K562 (cell line): Measurements from ENCODE around the gene GPR27. TPM values are rescaled to one million over a fixed set of nuclear protein-coding genes. Genes with fewer than 3 reads are reported as not detected.

Source experiments
- ATAC-seq: fragments of 200-7000 bp; cut with Tn5 transposase; 3 replicates; pipeline ENCODE4 v1.9.1; 2020; ENCODE audit warnings: moderate library complexity
- BruUV-seq: library from RNA; stranded (reverse); fragments of 400-500 nt; replicated peaks from 2 replicates; lab custom pipeline; 2021; lab: Mats Ljungman, UMichigan
- CTCF ChIA-PET: fragments of 300-600 bp; formaldehyde crosslinking; extraction: SDS; loops from one replicate; lab custom pipeline; 2021; ENCODE audit warnings: low intra/inter-chr PET ratio; lab: Yijun Ruan, JAX
- POLR2A ChIA-PET: fragments of 300-600, 350-650 bp; sonication (Branson Sonifier 250); formaldehyde crosslinking; extraction: SDS; loops from one replicate; lab custom pipeline; 2021; ENCODE audit warnings: antibody characterized with exemption, inconsistent platforms; lab: Yijun Ruan, JAX
- DNase-seq, 4 experiments: peaks; one replicate each; pipeline versions ENCODE4 v3.0.0 to v3.0.0-alpha.2; 2011 to 2018; ENCODE audit warnings: low spot score in 3 of 4, mixed read lengths in 3 of 4; ENCODE audit errors: extremely low read depth in 1 of 4
- FAIRE-seq: peaks from 2 replicates; lab custom pipeline; 2011; peaks lifted over from hg19 to GRCh38; lab: Jason Lieb, UNC
- H2AFZ ChIP-seq: 2 replicates; pipeline ENCODE4 v1.6.0; 2011; ENCODE audit warnings: low read depth, low read length, control low read depth, inconsistent platforms
- H3K27ac ChIP-seq: fragments of 200-600 bp; 3 replicates; pipeline ENCODE4 v1.8.0; 2011; ENCODE audit warnings: low read depth, mild to moderate bottlenecking, control low read depth, inconsistent platforms, low read length, moderate library complexity, mixed read lengths; ENCODE audit errors: extremely low read depth
- H3K27me3 ChIP-seq, 2 experiments: fragments of 300-600 bp in 1 of 2; 2 replicates in 1 of 2; 3 replicates in 1 of 2; pipeline versions ENCODE4 v1.6.0 to v1.8.0; 2011; ENCODE audit warnings: inconsistent platforms in 2 of 2, low read length in 2 of 2, mild to moderate bottlenecking in 1 of 2, mixed read lengths in 1 of 2, moderate library complexity in 1 of 2; ENCODE audit not compliant: control insufficient read depth in 2 of 2, insufficient read depth in 2 of 2
- H3K36me3 ChIP-seq: fragments of 300-600 bp; 3 replicates; pipeline ENCODE4 v1.8.0; 2011; ENCODE audit warnings: mild to moderate bottlenecking, low read length, inconsistent platforms; ENCODE audit not compliant: control insufficient read depth, insufficient read depth
- H3K4me1 ChIP-seq, 2 experiments: fragments of 200-600 bp in 1 of 2; replicated peaks in 1 of 2; 2 replicates in 1 of 2; 3 replicates in 1 of 2; pipeline versions ENCODE4 v1.5.1 to v1.8.0; 2011; ENCODE audit warnings: inconsistent platforms in 2 of 2, low read length in 2 of 2, mild to moderate bottlenecking in 1 of 2, mixed read lengths in 1 of 2, moderate library complexity in 1 of 2; ENCODE audit not compliant: control insufficient read depth in 2 of 2, insufficient read depth in 2 of 2
- H3K4me2 ChIP-seq: 2 replicates; pipeline ENCODE4 v1.6.1; 2011; ENCODE audit warnings: low read length, control low read depth, inconsistent platforms, mixed read lengths; ENCODE audit not compliant: insufficient read depth
- H3K4me3 ChIP-seq: fragments of 200-600 bp; sonication (generic), shearing (Covaris generic); 2 replicates; pipeline ENCODE4 v1.5.1; 2016; ENCODE audit warnings: control low read depth, inconsistent platforms
- H3K79me2 ChIP-seq: fragments of 200-600 bp; 3 replicates; pipeline ENCODE4 v1.8.0; 2011; ENCODE audit warnings: low read length, inconsistent platforms; ENCODE audit not compliant: control insufficient read depth, insufficient read depth
- H3K9ac ChIP-seq, 2 experiments: 2 replicates each; pipeline versions ENCODE4 v1.6.0 to v1.6.1; 2011; ENCODE audit warnings: low read depth in 2 of 2, low read length in 2 of 2, control low read depth in 1 of 2, inconsistent platforms in 1 of 2, mild to moderate bottlenecking in 1 of 2, mixed read lengths in 1 of 2; ENCODE audit not compliant: insufficient read depth in 1 of 2
- H3K9me1 ChIP-seq: one replicate; pipeline ENCODE4 v1.6.0; 2011; ENCODE audit warnings: inconsistent platforms, mild to moderate bottlenecking, low read length, moderate library complexity; ENCODE audit not compliant: control insufficient read depth, insufficient read depth
- H3K9me3 ChIP-seq: replicated peaks from 2 replicates; pipeline ENCODE4 v1.5.1; 2011; ENCODE audit warnings: low read depth, low read length, inconsistent platforms; ENCODE audit not compliant: control insufficient read depth, insufficient read depth
- H4K20me1 ChIP-seq: replicated peaks from 2 replicates; pipeline ENCODE4 v1.6.1; 2011; ENCODE audit warnings: low read length, inconsistent platforms, mixed read lengths; ENCODE audit not compliant: control insufficient read depth, insufficient read depth
- MAFK ChIP-seq: IDR thresholded peaks from 2 replicates; pipeline ENCODE4 v1.6.1; 2011; ENCODE audit warnings: low read length, improper control_type of control experiment
- NFIC ChIP-seq: fragments of 450-650 bp; IDR thresholded peaks from 2 replicates; pipeline ENCODE4 v1.6.1; 2017; ENCODE audit warnings: mild to moderate bottlenecking, inconsistent platforms
- NFIX ChIP-seq: fragments of 250-450 bp; sonication (Bioruptor Pico); IDR thresholded peaks from 2 replicates; pipeline ENCODE4 v1.4.0; 2020; ENCODE audit warnings: low read depth, mild to moderate bottlenecking, moderate library complexity
- WGBS: fragments of 100-300 bp; shearing (Covaris generic); methylation state at CpG from one replicate; pipeline ENCODE4 v1.1.6; 2016; ENCODE audit warnings: low coverage, mixed read lengths; ENCODE audit not compliant: insufficient coverage; ENCODE audit errors: missing lambda C conversion rate; 5-methylcytosine and 5-hydroxymethylcytosine counted together
- in situ Hi-C: fragments of 300-500 bp; cut with MboI; formaldehyde crosslinking; loops from 4 replicates; pipeline ENCODE4 v1.15.0; 2018; ENCODE audit warnings: inconsistent platforms, mixed read lengths
- intact Hi-C: fragments of 100-400 bp; cut with micrococcal nuclease; formaldehyde crosslinking; loops from 2 replicates; pipeline ENCODE4 v1.14.2; 2022
- polyA plus RNA-seq, 8 experiments: library from polyadenylated mRNA; depleted of rRNA in 4 of 8; stranded (reverse) in 5 of 8; unstranded in 3 of 8; fragments of >200 nt; fragmentation: Nextera tagmentation in 2 of 8; fragmentation: Illumina TruSeq in 1 of 8; extraction: Ambion mirVana in 2 of 8; extraction: Trizol in 1 of 8; gene quantifications; 2 replicates each; pipeline versions ENCODE4 v1.2.1 to v1.2.3, GENCODE V29; 2011 to 2014; ENCODE audit warnings: inconsistent platforms in 1 of 8, missing spikeins in 1 of 8
- total RNA-seq, 7 experiments: library from RNA; depleted of rRNA in 6 of 7; stranded (reverse); fragments of >200 nt in 6 of 7; fragmentation: Illumina TruSeq in 2 of 7; extraction: Trizol in 2 of 7; gene quantifications; 2 replicates each; pipeline versions ENCODE4 v1.2.1 to v1.2.3, GENCODE V29; 2011 to 2021; ENCODE audit warnings: low replicate concordance in 1 of 7

Gene GPR27
- total and polyA plus RNA-seq, 9 of the 15 experiments (the other 6 are each of a cell fraction or from before 2014, with no cell fraction given), result not detected

DNA sequence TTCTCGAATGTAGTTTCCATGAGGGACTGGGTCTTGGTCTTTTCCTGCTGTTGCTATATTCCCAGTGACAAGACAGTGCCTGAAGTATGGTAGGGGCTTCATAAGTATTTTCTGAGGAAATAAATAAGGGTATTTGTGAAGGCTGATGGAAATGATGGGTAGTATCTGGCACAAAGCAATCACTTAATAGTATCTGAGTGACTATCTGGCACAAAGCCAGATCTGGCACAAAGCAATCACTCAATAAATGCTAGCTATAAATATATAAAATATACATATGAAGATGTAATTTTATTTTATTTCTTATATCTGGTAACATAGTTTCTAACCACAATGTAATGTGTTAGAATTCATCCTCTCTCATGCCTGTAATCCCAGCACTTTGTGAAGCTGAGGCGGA is 52.0 kb downstream of the GPR27 start:
- WGBS, result 25% methylated on average over 2 of the region's 2 CpGs
- ATAC-seq (no peak), FAIRE-seq (no peak), DNase-seq (no peak)
- in situ Hi-C loops, result no loop called here
- TF ChIP-seq MAFK (no peak), NFIC (peak; percentile 79), NFIX (CRISPR knock-in tag) (peak; percentile 54; the same call in 1 of the 2 replicates)
- peaks cover 0 to 6% of the 10 kb centered on the region in 2 experiments; a peak in 2 of 5 replicates for H3K27me3 ChIP-seq
- H3K36me3 ChIP-seq, result no peaks in the 10 kb centered on the region
- H3K4me3 ChIP-seq, result no peak overlapping the region
- H3K27ac ChIP-seq, result no peak overlapping the region
- H3K79me2 ChIP-seq, result no peaks in the 10 kb centered on the region
- no peaks in the 10 kb centered on the region for H3K9me1 ChIP-seq
- POLR2A ChIA-PET, result no interaction called here
- H4K20me1 ChIP-seq, result no peaks in the 10 kb centered on the region
- H3K9ac ChIP-seq, result no peak overlapping the region
- no peak overlapping the region for H2AFZ ChIP-seq
- intact Hi-C loops, result no loop called here
- H3K9me3 ChIP-seq, result no peaks in the 10 kb centered on the region
- H3K4me1 ChIP-seq, result no peaks in the 10 kb centered on the region; a peak in 1 of 5 replicates
- no TSS peak for BruUV-seq
- CTCF ChIA-PET, result no interaction called here
- no peak overlapping the region for H3K4me2 ChIP-seq

Other genes with a start within 250 kb of the GPR27 start
- 13.7 and 15.2 TPM in 2 replicates for gene FOXP1, start 170.1 kb upstream of the GPR27 start, total RNA-seq (2014; rRNA removed)
- 22.1 and 23.0 TPM in 2 replicates for gene FOXP1, start 170.1 kb upstream of the GPR27 start, total RNA-seq (2014; rRNA removed; fragmentation: Illumina TruSeq; extraction: Trizol)
- 34.5 and 35.1 TPM in 2 replicates for gene FOXP1, start 170.1 kb upstream of the GPR27 start, total RNA-seq (2015; rRNA removed; fragmentation: Illumina TruSeq; extraction: Trizol)
- 26.2 and 29.4 TPM in 2 replicates for gene FOXP1, start 170.1 kb upstream of the GPR27 start, total RNA-seq (2021)
- gene FOXP1, start 170.1 kb upstream of the GPR27 start, polyA plus RNA-seq (2011; rRNA removed), result 8.9 and 10.5 TPM in 2 replicates
- 10.7 TPM in 2 replicates for gene FOXP1, start 170.1 kb upstream of the GPR27 start, polyA plus RNA-seq (2014; fragmentation: Illumina TruSeq; extraction: Trizol)
- gene FOXP1, start 170.1 kb upstream of the GPR27 start, polyA plus RNA-seq (2014; fragmentation: Nextera tagmentation; extraction: Ambion mirVana), result 10 to 100 TPM in 1 of 2 experiments, 1 to 10 TPM in 1; 7.7 to 13.8 TPM
- 6.1 and 8.0 TPM in 2 replicates for gene FOXP1, start 170.1 kb upstream of the GPR27 start, polyA plus RNA-seq (2014; rRNA removed)
- gene EIF4E3, start 28.5 kb upstream of the GPR27 start, total RNA-seq (2014; rRNA removed), result 0.18 and 0.45 TPM in 2 replicates
- 1.6 and 1.7 TPM in 2 replicates for gene EIF4E3, start 28.5 kb upstream of the GPR27 start, total RNA-seq (2014; rRNA removed; fragmentation: Illumina TruSeq; extraction: Trizol)
- gene EIF4E3, start 28.5 kb upstream of the GPR27 start, total RNA-seq (2015; rRNA removed; fragmentation: Illumina TruSeq; extraction: Trizol), result 0.60 and 0.62 TPM in 2 replicates
- 2.4 TPM in 2 replicates for gene EIF4E3, start 28.5 kb upstream of the GPR27 start, total RNA-seq (2021)
- gene EIF4E3, start 28.5 kb upstream of the GPR27 start, polyA plus RNA-seq (2011; rRNA removed), result 0.30 and 1.1 TPM in 2 replicates
- 2.3 and 2.5 TPM in 2 replicates for gene EIF4E3, start 28.5 kb upstream of the GPR27 start, polyA plus RNA-seq (2014; fragmentation: Illumina TruSeq; extraction: Trizol)
- gene EIF4E3, start 28.5 kb upstream of the GPR27 start, polyA plus RNA-seq (2014; fragmentation: Nextera tagmentation; extraction: Ambion mirVana), result under 1 TPM; 0.34 to 0.83 TPM
- gene EIF4E3, start 28.5 kb upstream of the GPR27 start, polyA plus RNA-seq (2014; rRNA removed), result 1.8 and 1.9 TPM in 2 replicates
- gene PROK2, start 31.3 kb downstream of the GPR27 start, total RNA-seq (2014; rRNA removed), result not detected in 2 replicates
- not detected in 2 replicates for gene PROK2, start 31.3 kb downstream of the GPR27 start, total RNA-seq (2014; rRNA removed; fragmentation: Illumina TruSeq; extraction: Trizol)
- not detected in 2 replicates for gene PROK2, start 31.3 kb downstream of the GPR27 start, total RNA-seq (2015; rRNA removed; fragmentation: Illumina TruSeq; extraction: Trizol)
- not detected in 2 replicates for gene PROK2, start 31.3 kb downstream of the GPR27 start, total RNA-seq (2021)
- gene PROK2, start 31.3 kb downstream of the GPR27 start, polyA plus RNA-seq (2011; rRNA removed), result not detected in 2 replicates
- not detected in 2 replicates for gene PROK2, start 31.3 kb downstream of the GPR27 start, polyA plus RNA-seq (2014; fragmentation: Illumina TruSeq; extraction: Trizol)
- gene PROK2, start 31.3 kb downstream of the GPR27 start, polyA plus RNA-seq (2014; fragmentation: Nextera tagmentation; extraction: Ambion mirVana), result under 1 TPM; 0.07 to 0.13 TPM
- gene PROK2, start 31.3 kb downstream of the GPR27 start, polyA plus RNA-seq (2014; rRNA removed), result not detected in 2 replicates